Erythroblast (primary cell): ENCODE measurements around the gene FSIP1.

ENCODE experiments used
- GATA1 ChIP-seq: IDR thresholded peaks from 2 replicates; pipeline ENCODE4 v1.6.1; 2011; ENCODE audit warnings: low read depth, mild to moderate bottlenecking, control low read depth, low read length, moderate library complexity
- POLR2A ChIP-seq: IDR thresholded peaks from 2 replicates; pipeline ENCODE4 v1.6.1; 2011; ENCODE audit warnings: mild to moderate bottlenecking, low read length

GRCh38 chr15:39588531-39589192, 194.0 kb downstream of the FSIP1 start:
- no peak for TF ChIP-seq POLR2A
- TF ChIP-seq GATA1, result no peak
